Gastroesophageal sphincter (tissue), 3 donors: ENCODE measurements around the gene LGR5.

Experiments used
- CTCF ChIP-seq, 4 experiments: fragments of 200-600 bp in 2 of 4; fragments of 450-650 bp in 2 of 4; sonication (generic) in 1 of 4; IDR thresholded peaks; one replicate each; pipeline ENCODE4 v1.5.1; 2017 to 2019; ENCODE audit warnings: antibody characterized with exemption in 4 of 4, mild to moderate bottlenecking in 2 of 4, moderate library complexity in 2 of 4
- POLR2A ChIP-seq, 2 donors: fragments of 450-650 bp; IDR thresholded peaks; one replicate each; pipeline ENCODE4 v1.6.1; 2017; ENCODE audit warnings: antibody characterized with exemption in 2 of 2, mild to moderate bottlenecking in 2 of 2, moderate library complexity in 1 of 2
- POLR2AphosphoS5 ChIP-seq: sonication (generic); formaldehyde crosslinking; IDR thresholded peaks from one replicate; pipeline ENCODE4 v1.6.1; 2017; ENCODE audit warnings: antibody characterized with exemption

GRCh38 chr12:71592841-71593240, 153.2 kb downstream of the LGR5 start:
- TF ChIP-seq CTCF (IDR thresholded peaks at IDR 0.05) (no peak), POLR2A (IDR thresholded peaks at IDR 0.05) (no peak), POLR2AphosphoS5 (no peak)
